ENCODE results near the gene CCDC171.
"Not testable (repeated sequence)": the region's sequence is repeated elsewhere in the genome, so short reads cannot be mapped to it uniquely, and the experiment has no call there.

Gene CCDC171

DNA sequence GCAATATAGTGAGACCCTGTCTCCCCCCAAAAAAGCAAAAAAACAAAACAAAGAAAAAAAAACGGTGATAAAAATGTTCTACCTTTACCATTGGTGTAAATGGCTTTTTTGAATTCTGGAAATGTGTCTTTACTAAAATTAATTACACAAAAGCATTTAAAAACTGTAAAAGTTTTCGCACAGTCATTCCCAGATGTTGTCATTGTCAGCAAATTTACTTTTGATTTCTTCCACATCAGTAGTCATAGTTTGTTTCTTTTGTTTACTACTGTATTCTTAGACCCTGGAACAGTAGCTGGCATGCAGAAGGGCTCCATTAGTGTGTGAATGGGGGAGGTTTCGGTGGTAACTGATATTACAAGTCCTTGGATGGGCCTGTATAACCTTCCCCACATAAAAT lies 39.5 kb downstream of the CCDC171 start:
- Histone ChIP-seq H3K4me3 (ENCODE audit: low read length) (no peak overlapping the region), H3K36me3 (ENCODE audit: insufficient read depth, low read length) (no peaks in the 10 kb centered on the region), H3K9me3 (ENCODE audit: low read length) (no peaks in the 10 kb centered on the region), H3K4me1 (ENCODE audit: insufficient read depth, low read length) (peaks cover 2% of the 10 kb centered on the region), H3K27me3 (ENCODE audit: insufficient read depth, low read length) (no peaks in the 10 kb centered on the region), H2AFZ (ENCODE audit: low read depth, low read length) (no peak overlapping the region)

- H3K36me3 ChIP-seq (ENCODE audit: insufficient read depth, low read length); H3K4me3 ChIP-seq (ENCODE audit: low read length); H3K9me3 ChIP-seq (ENCODE audit: low read length); H2AFZ ChIP-seq (ENCODE audit: low read depth, low read length); H3K27me3 ChIP-seq (ENCODE audit: insufficient read depth, low read length); H3K4me1 ChIP-seq (ENCODE audit: insufficient read depth, low read length): not testable (repeated sequence)
Observed at GRCh38 chr9:15592940-15593339, 40.1 kb downstream of the CCDC171 start.

GRCh38 chr9:15600666-15601330 lies 48.0 kb downstream of the CCDC171 start:
- H3K4me3 ChIP-seq (ENCODE audit: low read length); H3K27me3 ChIP-seq (ENCODE audit: insufficient read depth, low read length); H3K9me3 ChIP-seq (ENCODE audit: low read length); H2AFZ ChIP-seq (ENCODE audit: low read depth, low read length); H3K4me1 ChIP-seq (ENCODE audit: insufficient read depth, low read length); H3K36me3 ChIP-seq (ENCODE audit: insufficient read depth, low read length): not testable (repeated sequence)

GRCh38 chr9:15606643-15607472 lies 54.0 kb downstream of the CCDC171 start:
- H2AFZ ChIP-seq (ENCODE audit: low read depth, low read length), result no peak overlapping the region
- no peaks in the 10 kb centered on the region for H3K27me3 ChIP-seq (ENCODE audit: insufficient read depth, low read length)
- H3K9me3 ChIP-seq (ENCODE audit: low read length), result no peaks in the 10 kb centered on the region
- H3K4me3 ChIP-seq (ENCODE audit: low read length), result no peak overlapping the region
- no peaks in the 10 kb centered on the region for H3K4me1 ChIP-seq (ENCODE audit: insufficient read depth, low read length)
- no peaks in the 10 kb centered on the region for H3K36me3 ChIP-seq (ENCODE audit: insufficient read depth, low read length)

DNA sequence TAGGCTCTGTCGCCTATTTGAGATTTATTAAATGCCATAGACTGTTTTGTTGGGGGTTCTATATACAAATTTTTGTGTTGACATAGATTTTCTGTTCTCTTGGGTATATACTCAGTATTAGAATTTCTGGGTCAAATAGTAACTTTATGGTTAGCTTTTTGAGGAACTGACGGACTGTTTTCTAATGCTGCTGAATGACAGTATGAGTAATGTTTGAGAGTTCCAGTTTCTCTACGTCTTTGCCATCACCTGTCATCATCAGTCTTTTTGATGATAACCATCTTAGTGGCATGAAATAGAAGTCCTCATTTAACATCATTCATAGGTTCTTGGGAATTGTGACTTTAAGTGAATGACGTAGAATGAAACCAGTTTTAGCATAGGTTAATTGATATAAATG lies 60.1 kb downstream of the CCDC171 start:
- no peaks in the 10 kb centered on the region for H3K4me1 ChIP-seq (ENCODE audit: insufficient read depth, low read length)
- no peaks in the 10 kb centered on the region for H3K27me3 ChIP-seq (ENCODE audit: insufficient read depth, low read length)
- H3K9me3 ChIP-seq (ENCODE audit: low read length), result no peaks in the 10 kb centered on the region
- H3K36me3 ChIP-seq (ENCODE audit: insufficient read depth, low read length), result no peaks in the 10 kb centered on the region
- H2AFZ ChIP-seq (ENCODE audit: low read depth, low read length), result no peak overlapping the region
- no peak overlapping the region for H3K4me3 ChIP-seq (ENCODE audit: low read length)

- Histone ChIP-seq H3K4me1 (ENCODE audit: insufficient read depth, low read length) (peaks cover 5% of the 10 kb centered on the region), H3K36me3 (ENCODE audit: insufficient read depth, low read length) (no peaks in the 10 kb centered on the region), H3K4me3 (ENCODE audit: low read length) (no peak overlapping the region), H3K9me3 (ENCODE audit: low read length) (no peaks in the 10 kb centered on the region), H3K27me3 (ENCODE audit: insufficient read depth, low read length) (no peaks in the 10 kb centered on the region), H2AFZ (ENCODE audit: low read depth, low read length) (no peak overlapping the region)
Observed at GRCh38 chr9:15617782-15618181, 64.9 kb downstream of the CCDC171 start.

DNA sequence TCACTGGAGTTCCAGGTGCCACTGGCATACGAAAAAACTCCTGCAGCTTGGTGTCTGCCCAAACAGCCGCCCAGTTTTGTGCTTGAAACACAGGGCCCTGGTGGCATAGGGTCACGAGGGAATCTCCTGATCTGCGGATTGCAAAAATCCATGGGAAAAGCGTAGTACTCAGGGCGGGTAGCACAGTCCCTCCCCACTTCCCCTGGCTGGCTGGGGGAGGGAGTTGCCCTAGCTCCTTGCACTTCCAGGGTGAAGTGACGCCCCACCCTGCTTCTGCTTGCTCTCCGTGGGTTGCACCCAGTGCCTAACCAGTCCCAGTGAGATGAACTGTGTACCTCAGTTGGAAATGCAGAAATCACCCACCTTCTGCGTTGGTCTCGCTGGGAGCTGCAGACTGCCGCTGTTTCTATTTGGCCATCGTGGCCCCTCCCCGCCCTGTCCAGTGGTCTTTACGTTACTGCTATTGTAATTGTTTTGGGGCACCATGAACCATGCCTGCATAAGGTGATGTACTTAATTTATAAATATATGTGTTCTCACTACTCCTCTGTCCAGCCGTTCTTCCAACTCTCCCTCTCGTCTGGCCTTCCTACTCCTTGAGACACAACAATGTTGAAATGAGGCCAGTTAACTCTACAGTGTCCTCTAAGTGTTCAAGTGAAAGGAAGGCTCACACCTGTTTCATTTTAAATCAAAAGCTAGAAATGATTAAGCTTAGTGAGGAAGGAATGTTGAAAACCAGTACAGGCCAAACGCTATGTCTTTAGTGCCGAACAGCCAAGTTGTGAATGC lies 65.9 kb downstream of the CCDC171 start:
- Histone ChIP-seq H3K4me1 (ENCODE audit: insufficient read depth, low read length) (peaks cover 5% of the 10 kb centered on the region), H3K27me3 (ENCODE audit: insufficient read depth, low read length) (no peaks in the 10 kb centered on the region), H3K36me3 (ENCODE audit: insufficient read depth, low read length) (no peaks in the 10 kb centered on the region), H3K9me3 (ENCODE audit: low read length) (no peaks in the 10 kb centered on the region), H3K4me3 (ENCODE audit: low read length) (no peak overlapping the region), H2AFZ (ENCODE audit: low read depth, low read length) (no peak overlapping the region)

GRCh38 chr9:15622318-15622971 lies 69.6 kb downstream of the CCDC171 start:
- H3K4me1 ChIP-seq (ENCODE audit: insufficient read depth, low read length), result peaks cover 5% of the 10 kb centered on the region
- peak overlapping the region; percentile 39 for H2AFZ ChIP-seq (ENCODE audit: low read depth, low read length)
- no peaks in the 10 kb centered on the region for H3K36me3 ChIP-seq (ENCODE audit: insufficient read depth, low read length)
- H3K9me3 ChIP-seq (ENCODE audit: low read length), result no peaks in the 10 kb centered on the region
- no peaks in the 10 kb centered on the region for H3K27me3 ChIP-seq (ENCODE audit: insufficient read depth, low read length)
- no peak overlapping the region for H3K4me3 ChIP-seq (ENCODE audit: low read length)

- Histone ChIP-seq H3K4me1 (ENCODE audit: insufficient read depth, low read length) (no peaks in the 10 kb centered on the region), H3K9me3 (ENCODE audit: low read length) (no peaks in the 10 kb centered on the region), H3K36me3 (ENCODE audit: insufficient read depth, low read length) (no peaks in the 10 kb centered on the region), H3K27me3 (ENCODE audit: insufficient read depth, low read length) (no peaks in the 10 kb centered on the region), H2AFZ (ENCODE audit: low read depth, low read length) (no peak overlapping the region), H3K4me3 (ENCODE audit: low read length) (no peak overlapping the region)
Observed at GRCh38 chr9:15635752-15636151, 82.9 kb downstream of the CCDC171 start.

DNA sequence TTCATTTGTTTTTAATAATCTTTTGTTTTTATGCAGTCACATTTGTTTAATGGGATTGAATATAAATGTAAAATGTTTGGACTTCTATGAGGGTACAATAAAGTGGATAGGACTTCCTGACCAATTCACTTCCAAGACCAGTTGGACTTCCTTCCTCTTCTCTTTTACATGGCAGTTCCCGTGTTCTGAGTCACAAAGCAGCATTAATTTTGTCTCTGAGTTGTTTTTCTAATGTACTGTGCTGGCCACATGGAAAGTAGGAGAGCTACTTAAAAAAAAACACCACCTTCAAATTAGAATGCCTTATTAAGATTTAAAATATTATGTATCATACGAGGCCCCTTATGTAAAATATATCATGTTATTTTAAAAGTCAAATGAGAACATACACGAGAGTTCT lies 87.3 kb downstream of the CCDC171 start:
- Histone ChIP-seq H2AFZ (ENCODE audit: low read depth, low read length) (no peak overlapping the region), H3K4me3 (ENCODE audit: low read length) (no peak overlapping the region), H3K4me1 (ENCODE audit: insufficient read depth, low read length) (no peaks in the 10 kb centered on the region), H3K36me3 (ENCODE audit: insufficient read depth, low read length) (no peaks in the 10 kb centered on the region), H3K27me3 (ENCODE audit: insufficient read depth, low read length) (no peaks in the 10 kb centered on the region), H3K9me3 (ENCODE audit: low read length) (peaks cover 2% of the 10 kb centered on the region)

GRCh38 chr9:15641291-15641690 lies 88.4 kb downstream of the CCDC171 start:
- Histone ChIP-seq H3K4me3 (ENCODE audit: low read length) (no peak overlapping the region), H2AFZ (ENCODE audit: low read depth, low read length) (no peak overlapping the region), H3K27me3 (ENCODE audit: insufficient read depth, low read length) (no peaks in the 10 kb centered on the region), H3K9me3 (ENCODE audit: low read length) (peaks cover 2% of the 10 kb centered on the region), H3K4me1 (ENCODE audit: insufficient read depth, low read length) (no peaks in the 10 kb centered on the region), H3K36me3 (ENCODE audit: insufficient read depth, low read length) (no peaks in the 10 kb centered on the region)

GRCh38 chr9:15642369-15642962 lies 89.6 kb downstream of the CCDC171 start:
- Histone ChIP-seq H2AFZ (ENCODE audit: low read depth, low read length) (no peak overlapping the region), H3K36me3 (ENCODE audit: insufficient read depth, low read length) (no peaks in the 10 kb centered on the region), H3K9me3 (ENCODE audit: low read length) (peaks cover 2% of the 10 kb centered on the region), H3K27me3 (ENCODE audit: insufficient read depth, low read length) (no peaks in the 10 kb centered on the region), H3K4me1 (ENCODE audit: insufficient read depth, low read length) (no peaks in the 10 kb centered on the region), H3K4me3 (ENCODE audit: low read length) (no peak overlapping the region)
